IMR-90 (cell line): Measurements from ENCODE around the gene NPLOC4. TPM values are rescaled to one million over a fixed set of nuclear protein-coding genes. Genes with fewer than 3 reads are reported as not detected.

Experiments
- ATAC-seq: fragments of 200-7000 bp; cut with Tn5 transposase; 2 replicates; pipeline ENCODE4 v1.9.1; 2020; ENCODE audit warnings: low read depth, mild to moderate bottlenecking, moderate library complexity
- BruUV-seq: library from RNA; stranded (reverse); fragments of 400-500 nt; replicated peaks from 2 replicates; lab custom pipeline; 2021; lab: Mats Ljungman, UMichigan
- CTCF ChIA-PET: fragments of 300-600 bp; formaldehyde crosslinking; extraction: SDS; loops from one replicate; lab custom pipeline; 2021; ENCODE audit warnings: antibody characterized with exemption; lab: Yijun Ruan, JAX
- POLR2A ChIA-PET: fragments of 300-600 bp; sonication (Branson Sonifier 250); formaldehyde crosslinking; loops from one replicate; lab custom pipeline; 2022; ENCODE audit warnings: antibody characterized with exemption; ENCODE audit not compliant: unreplicated experiment; lab: Charles Lee
- DNase-seq: peaks from one replicate; pipeline ENCODE4 v3.0.0; 2013
- H2AFZ ChIP-seq: replicated peaks from 2 replicates; pipeline ENCODE3; 2013; ENCODE audit warnings: low read length, mild to moderate bottlenecking; ENCODE audit not compliant: poor library complexity
- H2AK5ac ChIP-seq: 2 replicates; pipeline ENCODE4 v1.6.1; 2013; ENCODE audit warnings: low read depth, low read length, inconsistent platforms
- H2AK9ac ChIP-seq: replicated peaks from 2 replicates; pipeline ENCODE3; 2013; ENCODE audit warnings: mild to moderate bottlenecking, low read depth, low read length, moderate library complexity; ENCODE audit not compliant: poor library complexity
- H2BK120ac ChIP-seq: 2 replicates; pipeline ENCODE4 v1.6.1; 2013; ENCODE audit warnings: low read depth, low read length, inconsistent platforms
- H2BK15ac ChIP-seq: 3 replicates; pipeline ENCODE4 v1.6.1; 2013; ENCODE audit warnings: low read depth, low read length, inconsistent platforms
- H2BK20ac ChIP-seq: 2 replicates; pipeline ENCODE4 v1.6.1; 2013; ENCODE audit warnings: low read depth, mild to moderate bottlenecking, inconsistent platforms, low read length, moderate library complexity
- H2BK5ac ChIP-seq: 2 replicates; pipeline ENCODE4 v1.6.1; 2013; ENCODE audit warnings: mild to moderate bottlenecking, low read depth, low read length, inconsistent platforms; ENCODE audit not compliant: poor library complexity, severe bottlenecking
- H3K14ac ChIP-seq: replicated peaks from 2 replicates; pipeline ENCODE4 v1.6.1; 2013; ENCODE audit warnings: low read depth, low read length, inconsistent platforms
- H3K18ac ChIP-seq: 2 replicates; pipeline ENCODE4 v1.6.1; 2013; ENCODE audit warnings: low read depth, low read length, control low read depth
- H3K23ac ChIP-seq: 2 replicates; pipeline ENCODE4 v1.6.1; 2013; ENCODE audit warnings: low read depth, low read length, inconsistent platforms
- H3K27ac ChIP-seq: 2 replicates; pipeline ENCODE4 v1.5.1; 2013; ENCODE audit warnings: mild to moderate bottlenecking, control low read depth, low read length; ENCODE audit not compliant: insufficient read depth
- H3K27me3 ChIP-seq: 2 replicates; pipeline ENCODE4 v1.6.1; 2013; ENCODE audit warnings: low read length; ENCODE audit not compliant: control insufficient read depth, insufficient read depth
- H3K36me3 ChIP-seq: 2 replicates; pipeline ENCODE4 v1.6.1; 2013; ENCODE audit warnings: low read length, mixed read lengths; ENCODE audit not compliant: control insufficient read depth, insufficient read depth
- H3K4ac ChIP-seq: 2 replicates; pipeline ENCODE4 v1.6.1; 2013; ENCODE audit warnings: low read depth, low read length, inconsistent platforms
- H3K4me1 ChIP-seq: 2 replicates; pipeline ENCODE4 v1.6.1; 2013; ENCODE audit warnings: low read length, mixed read lengths; ENCODE audit not compliant: control insufficient read depth, insufficient read depth
- H3K4me2 ChIP-seq: 2 replicates; pipeline ENCODE4 v1.6.1; 2013; ENCODE audit warnings: low read depth, mild to moderate bottlenecking, control low read depth, low read length, moderate library complexity
- H3K4me3 ChIP-seq: 2 replicates; pipeline ENCODE4 v1.5.1; 2013; ENCODE audit warnings: low read depth, mild to moderate bottlenecking, control low read depth, low read length, moderate library complexity; ENCODE audit not compliant: insufficient read depth
- H3K56ac ChIP-seq: 2 replicates; pipeline ENCODE4 v1.6.1; 2013; ENCODE audit warnings: low read length, inconsistent platforms; ENCODE audit not compliant: insufficient read depth; ENCODE audit errors: extremely low read depth
- H3K79me1 ChIP-seq, 2 experiments: 2 replicates each; pipeline ENCODE4 v1.6.1; 2013; ENCODE audit warnings: low read length in 2 of 2, inconsistent platforms in 1 of 2, low read depth in 1 of 2
- H3K9ac ChIP-seq: 2 replicates; pipeline ENCODE4 v1.6.1; 2013; ENCODE audit warnings: low read depth, low read length, control low read depth
- H3K9me1 ChIP-seq: 2 replicates; pipeline ENCODE4 v1.6.1; 2013; ENCODE audit warnings: low read length, inconsistent platforms; ENCODE audit not compliant: insufficient read depth
- H3K9me3 ChIP-seq: 2 replicates; pipeline ENCODE4 v1.6.1; 2013; ENCODE audit warnings: low read length; ENCODE audit not compliant: control insufficient read depth, insufficient read depth
- H4K20me1 ChIP-seq: 2 replicates; pipeline ENCODE4 v1.6.1; 2013; ENCODE audit warnings: low read length, inconsistent platforms; ENCODE audit not compliant: insufficient read depth
- H4K5ac ChIP-seq: 2 replicates; pipeline ENCODE4 v1.6.1; 2013; ENCODE audit warnings: mild to moderate bottlenecking, low read depth, low read length, control low read depth
- H4K8ac ChIP-seq, 2 experiments: 2 replicates each; pipeline ENCODE4 v1.6.1; 2013; ENCODE audit warnings: low read depth in 2 of 2, low read length in 2 of 2, control low read depth in 1 of 2, inconsistent platforms in 1 of 2
- H4K91ac ChIP-seq: 2 replicates; pipeline ENCODE4 v1.6.1; 2013; ENCODE audit warnings: low read depth, low read length, inconsistent platforms; ENCODE audit not compliant: insufficient read depth
- MXI1 ChIP-seq: IDR thresholded peaks from 2 replicates; pipeline ENCODE4 v1.6.1; 2012; ENCODE audit warnings: low read depth, mild to moderate bottlenecking, low read length, moderate library complexity, borderline replicate concordance
- POLR2A ChIP-seq: IDR thresholded peaks from 2 replicates; pipeline ENCODE4 v1.6.1; 2012; ENCODE audit warnings: mild to moderate bottlenecking, low read depth, low read length
- WGBS, 2 experiments: methylation state at CpG; one replicate each; pipeline versions ENCODE4 v1.1.5 to v1.1.7; 2013; ENCODE audit warnings: missing lambda C conversion rate in 2 of 2; ENCODE audit not compliant: insufficient read length in 1 of 2; ENCODE audit errors: extremely low coverage in 2 of 2; 5-methylcytosine and 5-hydroxymethylcytosine counted together
- dilution Hi-C: fragments of 300-500 bp; cut with HindIII; formaldehyde crosslinking; loops from one replicate; pipeline ENCODE4 v1.14.3; 2018; ENCODE audit warnings: low sequenced_read_pairs; ENCODE audit not compliant: unreplicated experiment
- in situ Hi-C: fragments of 300-500 bp; cut with MboI; formaldehyde crosslinking; loops from 3 replicates; pipeline ENCODE4 v1.14.3; 2019; ENCODE audit warnings: low sequenced_read_pairs, inconsistent platforms, mixed read lengths
- intact Hi-C: fragments of 100-400 bp; cut with micrococcal nuclease; formaldehyde crosslinking; loops from 2 replicates; pipeline ENCODE4 v1.10.0; 2022
- polyA plus RNA-seq, 3 experiments: library from polyadenylated mRNA; depleted of rRNA; stranded (reverse); fragments of >200 nt; gene quantifications; 2 replicates each; pipeline ENCODE4 v1.2.3, GENCODE V29; 2012; ENCODE audit warnings: low replicate concordance in 1 of 3
- total RNA-seq: library from RNA; depleted of rRNA; stranded (reverse); fragments of >200 nt; gene quantifications from 2 replicates; pipeline ENCODE4 v1.2.3, GENCODE V29; 2012

The NPLOC4 gene
- total and polyA plus RNA-seq, 2 of the 4 experiments (the other 2 are of a cell fraction), result 70.4 to 78.3 TPM

- CTCF ChIA-PET, result no interaction called here
- no peaks in the 10 kb centered on the region for H3K27me3 ChIP-seq
- DNase-seq (no peak), ATAC-seq (no peak)
- intact Hi-C loops, result no loop called here
- peaks cover 37% of the 10 kb centered on the region for H3K36me3 ChIP-seq
- no peak overlapping the region for H3K4ac ChIP-seq
- dilution Hi-C loops, result no loop called here
- in situ Hi-C loops, result no loop called here
- H4K20me1 ChIP-seq, result peaks cover 61% of the 10 kb centered on the region
- no peak overlapping the region for H2AK5ac ChIP-seq
- no peak overlapping the region for H2BK15ac ChIP-seq
- peak overlapping the region in 1 of 2 experiments; percentile 41; a peak in 2 of 4 replicates for H4K8ac ChIP-seq
- H3K4me3 ChIP-seq, result peak overlapping the region; percentile 79
- H3K9ac ChIP-seq, result peak overlapping the region; percentile 98
- H2AK9ac ChIP-seq, result peak overlapping the region; percentile 38
- no peak overlapping the region for H2BK20ac ChIP-seq
- no peak overlapping the region for H2AFZ ChIP-seq
- H3K9me1 ChIP-seq, result no peaks in the 10 kb centered on the region
- H3K23ac ChIP-seq, result peak overlapping the region; percentile 68
- POLR2A ChIA-PET, result interaction anchor here (0.6 to 1.8 kb wide), 4 partner anchors 9 to 796 kb away, joined by 3 to 16 read pairs (median 5); no protein-coding TSS in a partner anchor
- H3K9me3 ChIP-seq, result no peaks in the 10 kb centered on the region
- H3K4me2 ChIP-seq, result peak overlapping the region; percentile 70
- no peak overlapping the region for H4K5ac ChIP-seq
- peak overlapping the region; percentile 9 for H3K27ac ChIP-seq
- H3K4me1 ChIP-seq, result peaks cover 2% of the 10 kb centered on the region
- peak overlapping the region; percentile 19 for H2BK5ac ChIP-seq
- 33% methylated on average over 1 of the region's 12 CpGs; no CpG with 5 or more reads in 1 of the 2 experiments for WGBS, 2 experiments
- no TSS peak for BruUV-seq
- H3K18ac ChIP-seq, result no peak overlapping the region
- H3K56ac ChIP-seq, result peak overlapping the region; percentile 80
- H4K91ac ChIP-seq, result no peak overlapping the region
- no peak overlapping the region for H2BK120ac ChIP-seq
- peak overlapping the region; percentile 93 for H3K14ac ChIP-seq
- TF ChIP-seq MXI1 (no peak), POLR2A (peak; percentile 27)
- peaks cover 0 to 35% of the 10 kb centered on the region in 2 experiments; a peak in 2 of 4 replicates for H3K79me1 ChIP-seq
These were observed 127.5 kb downstream of the NPLOC4 start for GRCh38 chr17:81509207-81509971.
